Measurements from ENCODE around the gene STAC3. TPM values are rescaled to one million over a fixed set of nuclear protein-coding genes. Genes with fewer than 3 reads are reported as not detected.

STAC3 gene
- total RNA-seq, 2 donors from 2014 or later: 0.27 to 0.56 TPM

DNA sequence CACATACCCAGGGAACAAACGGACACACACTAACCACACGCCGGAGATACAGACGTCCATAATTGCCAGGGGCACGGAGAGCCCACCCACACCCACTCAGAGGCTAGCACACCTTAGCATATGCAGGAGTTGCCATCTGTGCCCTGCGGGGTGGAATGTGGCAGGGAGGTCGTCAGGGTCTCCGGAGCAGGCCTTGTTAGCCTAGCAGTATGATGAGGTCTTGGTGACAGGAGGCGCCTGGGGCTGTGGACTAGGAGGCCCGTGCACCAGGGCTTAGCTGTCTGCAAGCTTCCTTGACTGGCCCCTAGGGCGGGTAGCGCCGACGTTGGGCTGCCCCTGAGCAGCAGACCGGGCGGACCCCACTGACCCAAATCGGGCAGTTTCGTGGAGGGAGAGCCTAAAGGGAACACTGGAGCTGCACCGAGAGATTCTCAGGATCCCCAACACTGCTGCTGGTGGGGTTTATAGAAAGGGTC is 10.0 kb downstream of the STAC3 start:
- Histone ChIP-seq H3K27me3 (replicated peaks; ENCODE audit: insufficient read depth) (peaks cover 18% of the 10 kb centered on the region), H3K4me1 (ENCODE audit: control insufficient read depth in 1 of 2, low read depth in 2 of 2) (peaks cover 33 to 63% of the 10 kb centered on the region in 2 donors), H3K36me3 (no peaks in the 10 kb centered on the region), H3K4me3 (peak overlapping the region; percentile 81), H3K27ac (no peak overlapping the region), H3K9me3 (no peaks in the 10 kb centered on the region)
- no peak for DNase-seq (ENCODE audit: low spot score)
- no peak for ATAC-seq (ENCODE audit: insufficient number of reproducible peaks, low FRiP score, low read depth)
- no peak for TF ChIP-seq CTCF (IDR thresholded peaks at IDR 0.05)

- Histone ChIP-seq H3K27me3 (replicated peaks; ENCODE audit: insufficient read depth) (peaks cover 18% of the 10 kb centered on the region), H3K4me1 (ENCODE audit: control insufficient read depth in 1 of 2, low read depth in 2 of 2) (peaks cover 33 to 63% of the 10 kb centered on the region in 2 donors)
- no peak for ATAC-seq (ENCODE audit: insufficient number of reproducible peaks, low FRiP score, low read depth)
Measured at GRCh38 chr12:57240066-57240921, 10.7 kb downstream of the STAC3 start.

DNA sequence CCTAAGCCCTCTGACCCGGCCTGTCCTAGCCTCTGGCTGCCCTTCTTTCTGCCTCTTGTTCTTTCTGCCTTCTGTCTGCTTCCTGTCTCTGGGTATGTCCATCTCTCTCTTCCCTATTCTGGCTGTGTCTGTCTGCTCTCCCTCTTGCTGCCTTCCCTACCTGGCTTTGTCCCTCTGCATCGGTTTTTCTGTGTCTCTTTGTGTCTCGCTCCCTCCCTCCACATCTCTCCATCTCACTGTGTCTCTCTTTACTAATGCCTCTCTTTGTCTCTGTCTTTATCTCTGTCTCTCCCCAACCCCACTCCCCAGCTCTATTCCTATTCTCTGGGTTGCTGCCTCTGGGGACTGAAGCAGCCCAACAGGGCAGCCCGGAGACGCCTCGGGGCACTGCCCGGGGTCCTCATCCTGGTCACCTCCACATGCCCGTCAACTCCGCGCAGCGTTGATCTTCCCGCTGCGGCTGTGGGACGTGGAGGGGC is 11.4 kb downstream of the STAC3 start:
- no peak for TF ChIP-seq CTCF (IDR thresholded peaks at IDR 0.05)
- ATAC-seq (ENCODE audit: insufficient number of reproducible peaks, low FRiP score, low read depth): no peak
- H3K27me3 ChIP-seq (replicated peaks; ENCODE audit: insufficient read depth): peaks cover 18% of the 10 kb centered on the region

More at GRCh38 chr12:57240066-57240921, 10.7 kb downstream of the STAC3 start:
- no peak for TF ChIP-seq CTCF (IDR thresholded peaks at IDR 0.05)
- no peak for DNase-seq (ENCODE audit: low spot score)
- H3K9me3 ChIP-seq: no peaks in the 10 kb centered on the region
- no peaks in the 10 kb centered on the region for H3K36me3 ChIP-seq
- H3K27ac ChIP-seq: no peak overlapping the region
- peak overlapping the region; percentile 81 for H3K4me3 ChIP-seq

GRCh38 chr12:57238854-57239554 is 12.0 kb downstream of the STAC3 start:
- no peaks in the 10 kb centered on the region for H3K9me3 ChIP-seq
- DNase-seq (ENCODE audit: low spot score): peak; percentile 47
- H3K36me3 ChIP-seq: no peaks in the 10 kb centered on the region
- ATAC-seq (ENCODE audit: insufficient number of reproducible peaks, low FRiP score, low read depth): peak; percentile 61
- peak overlapping the region; percentile 81 for H3K4me3 ChIP-seq
- TF ChIP-seq CTCF (IDR thresholded peaks at IDR 0.05): peak; percentile 100
- peaks cover 33 to 63% of the 10 kb centered on the region in 2 donors for H3K4me1 ChIP-seq (ENCODE audit: control insufficient read depth in 1 of 2, low read depth in 2 of 2)
- no peak overlapping the region for H3K27ac ChIP-seq
- H3K27me3 ChIP-seq (replicated peaks; ENCODE audit: insufficient read depth): peaks cover 18% of the 10 kb centered on the region

More for the DNA sequence above, 11.4 kb downstream of the STAC3 start:
- Histone ChIP-seq H3K27ac (no peak overlapping the region), H3K36me3 (no peaks in the 10 kb centered on the region), H3K4me1 (ENCODE audit: control insufficient read depth in 1 of 2, low read depth in 2 of 2) (peaks cover 33 to 63% of the 10 kb centered on the region in 2 donors), H3K4me3 (peak overlapping the region; percentile 81), H3K9me3 (no peaks in the 10 kb centered on the region)
- DNase-seq (ENCODE audit: low spot score): no peak
